WTC11 (cell line): Measurements from ENCODE around the gene MLF2. TPM values are rescaled to one million over a fixed set of nuclear protein-coding genes. Genes with fewer than 3 reads are reported as not detected.

Experiments used
- ATAC-seq: fragments of 200-7000 bp; cut with Tn5 transposase; 2 replicates; pipeline ENCODE4 v1.10.0; 2021; ENCODE audit warnings: mild to moderate bottlenecking, moderate library complexity
- Bru-seq: library from RNA; stranded (reverse); fragments of 400-500 nt; gene quantifications from one replicate; lab custom pipeline; 2021; lab: Mats Ljungman, UMichigan
- CTCF ChIA-PET: fragments of 300-600 bp; sonication (Branson Sonifier 250); formaldehyde crosslinking; loops from one replicate; lab custom pipeline; 2021; ENCODE audit warnings: antibody characterized with exemption; lab: Charles Lee
- POLR2A ChIA-PET: fragments of 350-600 bp; sonication (Branson Sonifier 250); formaldehyde crosslinking; loops from one replicate; lab custom pipeline; 2021; ENCODE audit warnings: antibody characterized with exemption; lab: Charles Lee
- DNase-seq: peaks from one replicate; pipeline ENCODE4 v3.0.0; 2021; ENCODE audit warnings: low spot score
- H3K27ac Mint-ChIP-seq: 2 replicates; pipeline ENCODE4 v1.8.0; 2021; ENCODE audit warnings: mixed read lengths
- H3K27me3 Mint-ChIP-seq: 2 replicates; pipeline ENCODE4 v1.8.0; 2021; ENCODE audit warnings: low read depth, mild to moderate bottlenecking, moderate library complexity, mixed read lengths
- H3K36me3 Mint-ChIP-seq: 2 replicates; pipeline ENCODE4 v1.8.0; 2021; ENCODE audit warnings: mixed read lengths
- H3K4me1 Mint-ChIP-seq: 2 replicates; pipeline ENCODE4 v1.8.0; 2022; ENCODE audit warnings: mixed read lengths
- H3K4me3 Mint-ChIP-seq: 2 replicates; pipeline ENCODE4 v1.8.0; 2021; ENCODE audit warnings: mild to moderate bottlenecking, moderate library complexity, mixed read lengths
- H3K9me3 Mint-ChIP-seq: 2 replicates; pipeline ENCODE4 v1.8.0; 2021; ENCODE audit warnings: mixed read lengths
- ARID4B ChIP-seq: sonication (generic); formaldehyde crosslinking; IDR thresholded peaks from 2 replicates; pipeline ENCODE4 v1.8.0; 2023; ENCODE audit warnings: missing genetic modification reagents, mild to moderate bottlenecking, borderline replicate concordance
- ATF2 ChIP-seq: sonication (generic); formaldehyde crosslinking; IDR thresholded peaks from 2 replicates; pipeline ENCODE4 v1.8.1; 2022; ENCODE audit warnings: low read depth, missing genetic modification reagents, borderline replicate concordance
- CREB1 ChIP-seq: sonication (generic); formaldehyde crosslinking; IDR thresholded peaks from 2 replicates; pipeline ENCODE4 v1.8.0; 2023; ENCODE audit warnings: mild to moderate bottlenecking, missing genetic modification reagents
- CREM ChIP-seq: sonication (generic); formaldehyde crosslinking; IDR thresholded peaks from 2 replicates; pipeline ENCODE4 v1.8.1; 2022; ENCODE audit warnings: mild to moderate bottlenecking, missing genetic modification reagents, moderate library complexity
- E2F5 ChIP-seq: sonication (generic); formaldehyde crosslinking; IDR thresholded peaks from 2 replicates; pipeline ENCODE4 v1.8.1; 2022; ENCODE audit warnings: mild to moderate bottlenecking, moderate library complexity, missing genetic modification reagents
- ELF4 ChIP-seq: sonication (generic); formaldehyde crosslinking; IDR thresholded peaks from 2 replicates; pipeline ENCODE4 v1.8.1; 2022; ENCODE audit warnings: low read depth, mild to moderate bottlenecking, moderate library complexity, missing genetic modification reagents
- GTF2I ChIP-seq: fragments of 250-450 bp; sonication (Bioruptor Pico); conservative IDR thresholded peaks from 2 replicates; pipeline ENCODE4 v1.4.0; 2021; ENCODE audit warnings: mild to moderate bottlenecking
- IRF2 ChIP-seq: sonication (generic); formaldehyde crosslinking; IDR thresholded peaks from 2 replicates; pipeline ENCODE4 v1.8.0; 2022; ENCODE audit warnings: low read depth, missing genetic modification reagents, borderline replicate concordance
- JUN ChIP-seq: sonication (generic); formaldehyde crosslinking; IDR thresholded peaks from 2 replicates; pipeline ENCODE4 v1.8.0; 2023; ENCODE audit warnings: mild to moderate bottlenecking, missing genetic modification reagents
- MAX ChIP-seq: sonication (generic); formaldehyde crosslinking; IDR thresholded peaks from 2 replicates; pipeline ENCODE4 v1.8.0; 2022; ENCODE audit warnings: mild to moderate bottlenecking, missing genetic modification reagents
- MYBL2 ChIP-seq: sonication (generic); formaldehyde crosslinking; IDR thresholded peaks from 2 replicates; pipeline ENCODE4 v1.8.1; 2023; ENCODE audit warnings: mild to moderate bottlenecking, moderate library complexity, missing genetic modification reagents
- NFATC4 ChIP-seq: fragments of 250-450 bp; sonication (Bioruptor Pico); IDR thresholded peaks from 2 replicates; pipeline ENCODE4 v1.9.0; 2021; ENCODE audit warnings: mild to moderate bottlenecking
- OVOL2 ChIP-seq: fragments of 250-450 bp; sonication (Bioruptor Pico); IDR thresholded peaks from 2 replicates; pipeline ENCODE4 v1.9.0; 2021; ENCODE audit warnings: mild to moderate bottlenecking, borderline replicate concordance
- PRDM15 ChIP-seq: sonication (generic); formaldehyde crosslinking; IDR thresholded peaks from 2 replicates; pipeline ENCODE4 v1.8.0; 2022; ENCODE audit warnings: missing genetic modification reagents
- PRRX2 ChIP-seq: fragments of 250-450 bp; sonication (Bioruptor Pico); IDR thresholded peaks from 2 replicates; pipeline ENCODE4 v1.8.0; 2021; ENCODE audit warnings: mild to moderate bottlenecking
- RELA ChIP-seq: sonication (generic); formaldehyde crosslinking; IDR thresholded peaks from 2 replicates; pipeline ENCODE4 v1.8.1; 2022; ENCODE audit warnings: missing genetic modification reagents, mild to moderate bottlenecking, borderline replicate concordance
- SMAD3 ChIP-seq: sonication (generic); formaldehyde crosslinking; IDR thresholded peaks from 2 replicates; pipeline ENCODE4 v1.8.0; 2022; ENCODE audit warnings: missing genetic modification reagents, mild to moderate bottlenecking, borderline replicate concordance
- SP1 ChIP-seq: sonication (generic); formaldehyde crosslinking; conservative IDR thresholded peaks from 2 replicates; pipeline ENCODE4 v1.8.1; 2022; ENCODE audit warnings: missing genetic modification reagents
- TP53 ChIP-seq: sonication (generic); formaldehyde crosslinking; IDR thresholded peaks from 2 replicates; pipeline ENCODE4 v1.8.1; 2023; ENCODE audit warnings: mild to moderate bottlenecking, missing genetic modification reagents
- USF1 ChIP-seq: sonication (generic); formaldehyde crosslinking; IDR thresholded peaks from 2 replicates; pipeline ENCODE4 v1.8.0; 2022; ENCODE audit warnings: mild to moderate bottlenecking, missing genetic modification reagents
- USF2 ChIP-seq: sonication (generic); formaldehyde crosslinking; IDR thresholded peaks from 2 replicates; pipeline ENCODE4 v1.8.1; 2023; ENCODE audit warnings: mild to moderate bottlenecking, missing genetic modification reagents, moderate library complexity
- ZNF232 ChIP-seq: sonication (generic); formaldehyde crosslinking; IDR thresholded peaks from 2 replicates; pipeline ENCODE4 v1.8.0; 2022; ENCODE audit warnings: mild to moderate bottlenecking, missing genetic modification reagents
- long read RNA-seq, 3 experiments: library from RNA in 1 of 3; library from capped mRNA in 1 of 3; library from polyadenylated mRNA in 1 of 3; unstranded in 2 of 3; stranded (forward) in 1 of 3; transcript quantifications; one replicate each; pipeline ENCODE4 v2.0.0, GENCODE V29; 2021
- total RNA-seq: library from RNA; stranded (reverse); gene quantifications from 3 replicates; pipeline ENCODE4 v1.2.3, GENCODE V29; 2021

The MLF2 gene
- 226 to 236 TPM (median 229 TPM) in 3 replicates for total RNA-seq
- Bru-seq, nascent RNA, result percentile 65 among the genes with signal in this experiment
- long read RNA-seq, experiment 1, transcript MLF2-201 (9 exons, 1,969 nt), result major isoform, 1,046 of 1,122 reads
- long read RNA-seq, experiment 1, partial matches to known transcripts, result 49 of 1,122 reads
- long read RNA-seq, experiment 1, other reads (novel, unspliced or antisense), result 27 of 1,122 reads
- long read RNA-seq, experiment 2, transcript MLF2-201 (9 exons, 1,969 nt), result major isoform, 229 of 345 reads
- long read RNA-seq, experiment 2, partial matches to known transcripts, result 79 of 345 reads
- long read RNA-seq, experiment 2, other reads (novel, unspliced or antisense), result 37 of 345 reads
- long read RNA-seq, experiment 3, transcript MLF2-201 (9 exons, 1,969 nt), result major isoform, 545 of 594 reads
- long read RNA-seq, experiment 3, partial matches to known transcripts, result 34 of 594 reads
- long read RNA-seq, experiment 3, other reads (novel, unspliced or antisense), result 15 of 594 reads

GRCh38 chr12:6752921-6753771 lies at the start of gene MLF2:
TSS of gene MLF2 (minus strand) at chr12:6753141. CDS start at chr12:6752334, 807 bp downstream.
- DNase-seq, result peak; percentile 99
- H3K4me1 Mint-ChIP-seq, result peaks cover 25% of the 10 kb centered on the region
- ChIA-PET CTCF (interaction anchor here (0.6 to 7.7 kb wide), 35 partner anchors 9 to 265 kb away, joined by 3 to 234 read pairs (median 6); partner anchors contain the start of genes CDCA3, COPS7A, GNB3 and GPR162), POLR2A (interaction anchor here (0.5 to 5.1 kb wide), 24 partner anchors 10 to 191 kb away, joined by 3 to 84 read pairs (median 4); partner anchors contain the start of genes C12orf57, CDCA3, COPS7A and GPR162)
- H3K36me3 Mint-ChIP-seq, result peaks cover 36% of the 10 kb centered on the region
- H3K4me3 Mint-ChIP-seq, result peak within 1 kb of the TSS; percentile 92
- peak; percentile 95 for ATAC-seq
- no peaks in the 10 kb centered on the region for H3K27me3 Mint-ChIP-seq
- no peaks in the 10 kb centered on the region for H3K9me3 Mint-ChIP-seq
- H3K27ac Mint-ChIP-seq, result peak within 1 kb of the TSS; percentile 99
- no peak for TF ChIP-seq PRRX2 (CRISPR knock-in tag)
- no peak for TF ChIP-seq IRF2 (CRISPR knock-in tag)
- TF ChIP-seq SMAD3 (CRISPR knock-in tag), result 0 out of 2 replicates have a peak, but pooled peaks have one; percentile 6
- TF ChIP-seq GTF2I, result 0 out of 2 replicates have a peak, but pooled peaks have one; percentile 43
- no peak for TF ChIP-seq ATF2 (CRISPR knock-in tag)
- TF ChIP-seq NFATC4 (CRISPR knock-in tag), result no peak
- peak; percentile 87 for TF ChIP-seq RELA (CRISPR knock-in tag)
- TF ChIP-seq OVOL2 (CRISPR knock-in tag), result no peak
- peak; percentile 59; the same call in 1 of the 2 replicates for TF ChIP-seq ARID4B (CRISPR knock-in tag)
- TF ChIP-seq MYBL2 (CRISPR knock-in tag), result peak; percentile 73
- TF ChIP-seq ELF4 (CRISPR knock-in tag), result no peak
- no peak for TF ChIP-seq ZNF232
- TF ChIP-seq SP1, result peak; percentile 89
- TF ChIP-seq TP53, result peak; percentile 70; the same call in 1 of the 2 replicates
- TF ChIP-seq MAX (CRISPR knock-in tag), result no peak
- TF ChIP-seq USF1 (CRISPR knock-in tag), result no peak
- no peak for TF ChIP-seq USF2 (CRISPR knock-in tag)
- TF ChIP-seq JUN (CRISPR knock-in tag), result no peak
- TF ChIP-seq PRDM15 (CRISPR knock-in tag), result no peak; the same call in 1 of the 2 replicates
- no peak for TF ChIP-seq CREB1 (CRISPR knock-in tag)
- peak; percentile 95 for TF ChIP-seq CREM
- TF ChIP-seq E2F5 (CRISPR knock-in tag), result no peak; the same call in 1 of the 2 replicates
